PFSK-1 (cell line): Measurements from ENCODE around the gene TMEM126B.

Experiments used
- FOXP2 ChIP-seq: optimal IDR thresholded peaks from 2 replicates; pipeline ENCODE3; 2011; ENCODE audit warnings: borderline replicate concordance, control low read depth, inconsistent platforms; ENCODE audit not compliant: insufficient read depth; ENCODE audit errors: extremely low read length, extremely low read depth
- POLR2AphosphoS5 ChIP-seq: IDR thresholded peaks from 2 replicates; pipeline ENCODE4 v1.6.1; 2012; ENCODE audit warnings: low read depth, mild to moderate bottlenecking, control low read depth, low read length, moderate library complexity

- TF ChIP-seq POLR2AphosphoS5 (no peak), FOXP2 (no peak)
Observed at GRCh38 chr11:85627332-85627997, 928 bp upstream of the TMEM126B start, which contains the start of gene DLG2.
